GM20431 (cell line): ENCODE results near the gene CLCNKB.
"Not testable (repeated sequence)": the region's sequence is repeated elsewhere in the genome, so short reads cannot be mapped to it uniquely, and the experiment has no call there.

Experiments used
- in situ Hi-C: fragments of 300-500 bp; cut with MseI, MboI; formaldehyde crosslinking; loops from one replicate; pipeline ENCODE4 v1.15.0; 2020; ENCODE audit warnings: low sequenced_read_pairs; ENCODE audit not compliant: unreplicated experiment

Gene CLCNKB

GRCh38 chr1:16043521-16043920 lies at the start of gene CLCNKB:
CLCNKB (plus strand) TSS chr1:16043782; CDS start chr1:16044493, 711 bp downstream.
- in situ Hi-C loops: no loop called here

- in situ Hi-C loops: loop anchor here (25.0 kb wide), 1 partner anchor 182 kb away; the partner anchor contains the start of gene UQCRHL
Observed at GRCh38 chr1:15994081-15994480, 49.5 kb upstream of the CLCNKB start.

GRCh38 chr1:15994590-15995351 lies 48.8 kb upstream of the CLCNKB start:
- in situ Hi-C loops: loop anchor here (25.0 kb wide), 1 partner anchor 182 kb away; the partner anchor contains the start of gene UQCRHL

- in situ Hi-C loops: loop anchor here (25.0 kb wide), 1 partner anchor 185 kb away; the partner anchor contains the start of gene UQCRHL
Observed at GRCh38 chr1:15997076-15997585, 46.5 kb upstream of the CLCNKB start.

- in situ Hi-C loops: loop anchor here (25.0 kb wide), 1 partner anchor 185 kb away; the partner anchor contains the start of gene UQCRHL
Observed at GRCh38 chr1:15997637-15998280, 45.8 kb upstream of the CLCNKB start.

GRCh38 chr1:15998929-15999328 lies 44.7 kb upstream of the CLCNKB start:
- in situ Hi-C loops: loop anchor here (25.0 kb wide), 1 partner anchor 187 kb away; the partner anchor contains the start of gene UQCRHL

GRCh38 chr1:16001274-16001673 lies 42.3 kb upstream of the CLCNKB start:
- in situ Hi-C loops: not testable (repeated sequence)

GRCh38 chr1:16005597-16005996 lies 38.0 kb upstream of the CLCNKB start:
- in situ Hi-C loops: no loop called here

GRCh38 chr1:16006010-16006409 lies 37.6 kb upstream of the CLCNKB start:
- in situ Hi-C loops: no loop called here

- in situ Hi-C loops: no loop called here
Observed at GRCh38 chr1:16006552-16007485, 36.8 kb upstream of the CLCNKB start.

- in situ Hi-C loops: no loop called here
Observed at GRCh38 chr1:16007671-16008341, 35.8 kb upstream of the CLCNKB start.

- in situ Hi-C loops: no loop called here
Observed at GRCh38 chr1:16009030-16009460, 34.5 kb upstream of the CLCNKB start.

- in situ Hi-C loops: no loop called here
Observed at GRCh38 chr1:16009678-16010077, 33.9 kb upstream of the CLCNKB start.

- in situ Hi-C loops: no loop called here
Observed at GRCh38 chr1:16010837-16011236, 32.7 kb upstream of the CLCNKB start.

GRCh38 chr1:16011936-16012589 lies 31.5 kb upstream of the CLCNKB start:
- in situ Hi-C loops: no loop called here

GRCh38 chr1:16012590-16013219 lies 30.9 kb upstream of the CLCNKB start:
- in situ Hi-C loops: no loop called here

GRCh38 chr1:16013220-16013907 lies 30.2 kb upstream of the CLCNKB start:
- in situ Hi-C loops: no loop called here

GRCh38 chr1:16013908-16014258 lies 29.7 kb upstream of the CLCNKB start:
- in situ Hi-C loops: no loop called here
